NCI-H526 treated with DMSO at 0.1 percent for 48 hours (cell line): ENCODE measurements around the gene PAPSS1.
"Not testable (repeated sequence)": the region's sequence is repeated elsewhere in the genome, so short reads cannot be mapped to it uniquely, and the experiment has no call there.

Source experiments
- DNase-seq: peaks from one replicate; lab custom pipeline; 2025; lab: John Stamatoyannopoulos, UW

The PAPSS1 gene

GRCh38 chr4:107719922-107720722 lies at the start of gene PAPSS1:
PAPSS1 (minus strand) TSS chr4:107720234; CDS start chr4:107720179, 55 bp downstream.
- peak; percentile 94 for DNase-seq

GRCh38 chr4:107760281-107760947 lies 40.4 kb upstream of the PAPSS1 start:
- no peak for DNase-seq

GRCh38 chr4:107757864-107758476 lies 37.9 kb upstream of the PAPSS1 start:
- DNase-seq: peak; percentile 11

- no peak for DNase-seq
Observed at GRCh38 chr4:107757283-107757682, 37.2 kb upstream of the PAPSS1 start.

GRCh38 chr4:107755841-107756356 lies 35.9 kb upstream of the PAPSS1 start:
- DNase-seq: no peak

- no peak for DNase-seq
Observed at GRCh38 chr4:107751670-107752069, 31.6 kb upstream of the PAPSS1 start.

- no peak for DNase-seq
Observed at GRCh38 chr4:107747748-107748486, 27.9 kb upstream of the PAPSS1 start.

- no peak for DNase-seq
Observed at GRCh38 chr4:107746161-107746560, 26.1 kb upstream of the PAPSS1 start.

- no peak for DNase-seq
Observed at GRCh38 chr4:107744532-107744931, 24.5 kb upstream of the PAPSS1 start.

- no peak for DNase-seq
Observed at GRCh38 chr4:107743532-107743931, 23.5 kb upstream of the PAPSS1 start.

GRCh38 chr4:107742791-107743190 lies 22.8 kb upstream of the PAPSS1 start:
- DNase-seq: no peak

- no peak for DNase-seq
Observed at GRCh38 chr4:107742196-107742595, 22.2 kb upstream of the PAPSS1 start.

GRCh38 chr4:107740950-107741701 lies 21.1 kb upstream of the PAPSS1 start:
- no peak for DNase-seq

GRCh38 chr4:107740381-107740780 lies 20.3 kb upstream of the PAPSS1 start:
- DNase-seq: no peak

GRCh38 chr4:107737450-107737849 lies 17.4 kb upstream of the PAPSS1 start:
- no peak for DNase-seq

GRCh38 chr4:107736924-107737448 lies 17.0 kb upstream of the PAPSS1 start:
- DNase-seq: peak; percentile 20

- DNase-seq: no peak
Observed at GRCh38 chr4:107736037-107736436, 16.0 kb upstream of the PAPSS1 start.

GRCh38 chr4:107734120-107734519 lies 14.1 kb upstream of the PAPSS1 start:
- DNase-seq: no peak

- DNase-seq: no peak
Observed at GRCh38 chr4:107733431-107733925, 13.4 kb upstream of the PAPSS1 start.

- not testable (repeated sequence) for DNase-seq
Observed at GRCh38 chr4:107729050-107729449, 9.0 kb upstream of the PAPSS1 start.
